GM20000 (cell line): ENCODE data around the gene PARD3.
"Not testable (repeated sequence)": the region's sequence is repeated elsewhere in the genome, so short reads cannot be mapped to it uniquely, and the experiment has no call there.

ENCODE experiments used
- DNase-seq: peaks from one replicate; pipeline ENCODE4 v3.0.0; 2012; ENCODE audit warnings: low spot score
- TF ChIP-seq, protein P1 (sequence below): IDR thresholded peaks from 2 replicates; pipeline ENCODE4 v1.5.1; 2012; ENCODE audit warnings: mild to moderate bottlenecking, control low read depth; ENCODE audit errors: extremely low read depth, missing control alignments

Gene PARD3

DNA sequence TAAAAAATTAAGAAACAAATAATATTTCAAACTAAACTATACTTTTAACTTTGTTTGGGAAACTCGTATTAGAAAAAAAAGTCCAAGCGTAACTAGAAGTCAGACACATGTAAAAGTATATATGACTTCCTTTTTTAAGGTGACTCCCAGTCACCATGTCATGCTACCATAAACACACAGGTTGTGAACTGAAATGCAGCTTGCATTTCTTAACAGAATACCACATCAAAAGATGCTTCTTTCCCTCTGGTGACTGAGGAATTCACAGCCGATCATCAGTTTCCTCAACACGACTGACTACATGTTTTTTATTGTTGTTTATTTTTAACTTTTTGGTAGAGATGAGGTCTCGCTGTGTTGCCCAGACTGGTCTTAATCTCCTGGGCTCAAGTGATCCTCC, 445.0 kb downstream of the PARD3 start:
- TF ChIP-seq, protein P1, sequence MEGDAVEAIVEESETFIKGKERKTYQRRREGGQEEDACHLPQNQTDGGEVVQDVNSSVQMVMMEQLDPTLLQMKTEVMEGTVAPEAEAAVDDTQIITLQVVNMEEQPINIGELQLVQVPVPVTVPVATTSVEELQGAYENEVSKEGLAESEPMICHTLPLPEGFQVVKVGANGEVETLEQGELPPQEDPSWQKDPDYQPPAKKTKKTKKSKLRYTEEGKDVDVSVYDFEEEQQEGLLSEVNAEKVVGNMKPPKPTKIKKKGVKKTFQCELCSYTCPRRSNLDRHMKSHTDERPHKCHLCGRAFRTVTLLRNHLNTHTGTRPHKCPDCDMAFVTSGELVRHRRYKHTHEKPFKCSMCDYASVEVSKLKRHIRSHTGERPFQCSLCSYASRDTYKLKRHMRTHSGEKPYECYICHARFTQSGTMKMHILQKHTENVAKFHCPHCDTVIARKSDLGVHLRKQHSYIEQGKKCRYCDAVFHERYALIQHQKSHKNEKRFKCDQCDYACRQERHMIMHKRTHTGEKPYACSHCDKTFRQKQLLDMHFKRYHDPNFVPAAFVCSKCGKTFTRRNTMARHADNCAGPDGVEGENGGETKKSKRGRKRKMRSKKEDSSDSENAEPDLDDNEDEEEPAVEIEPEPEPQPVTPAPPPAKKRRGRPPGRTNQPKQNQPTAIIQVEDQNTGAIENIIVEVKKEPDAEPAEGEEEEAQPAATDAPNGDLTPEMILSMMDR: no peak
- no peak for DNase-seq

DNA sequence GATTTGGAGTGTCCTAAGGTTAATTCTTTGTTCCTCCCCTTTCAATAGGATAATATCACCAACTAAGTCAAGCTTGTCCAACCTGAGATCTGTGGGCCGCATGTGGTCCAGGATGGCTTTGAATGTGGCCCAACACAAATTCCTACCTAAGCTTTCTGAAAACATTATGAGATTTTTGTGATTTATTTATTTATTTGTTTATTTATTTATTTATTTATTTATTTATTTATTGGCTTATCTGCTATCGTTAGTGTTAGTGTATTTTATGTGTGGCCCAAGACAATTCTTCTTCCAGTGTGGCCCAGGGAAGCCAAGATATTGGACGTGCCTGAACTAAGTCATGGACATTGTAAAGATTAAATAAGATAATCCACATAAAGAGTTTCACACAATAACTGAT, 446.0 kb downstream of the PARD3 start:
- TF ChIP-seq, protein P1: no peak
- DNase-seq: no peak

DNA sequence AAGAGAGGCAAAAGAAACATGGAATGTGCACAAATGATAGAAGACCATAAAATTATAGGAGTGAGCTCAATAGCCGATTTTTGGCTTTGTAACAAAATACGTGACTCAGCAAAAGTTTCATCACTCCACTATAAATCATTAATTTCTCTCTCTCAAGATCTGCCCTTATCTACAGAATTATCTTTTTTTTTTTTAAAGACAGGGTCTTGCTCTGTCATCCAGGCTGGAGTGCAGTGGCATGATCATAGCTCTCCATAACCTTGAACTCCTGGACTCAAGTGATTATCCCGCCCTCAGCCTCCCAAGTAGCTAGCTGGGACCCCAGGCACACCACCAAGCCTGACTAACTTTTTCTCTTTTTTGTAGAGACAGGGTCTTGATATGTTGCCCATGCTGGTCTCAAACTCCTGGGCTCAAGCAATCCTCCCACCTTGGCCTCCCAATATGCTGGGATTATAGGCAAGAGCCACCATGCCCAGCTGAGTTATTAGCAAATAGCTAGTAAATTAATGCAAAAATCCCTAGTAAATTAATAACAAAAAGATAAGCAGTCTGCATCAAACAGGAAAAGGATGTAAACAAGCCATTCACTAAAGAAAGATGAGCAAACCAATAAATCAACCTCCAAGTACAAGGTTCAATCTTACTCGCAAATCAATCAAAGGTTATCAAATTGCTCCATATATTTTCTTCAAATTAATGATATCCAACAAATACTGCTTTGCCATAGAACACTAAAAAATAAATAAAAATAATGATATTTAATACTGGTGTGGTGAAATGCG, 450.7 kb downstream of the PARD3 start:
- TF ChIP-seq, protein P1: no peak

DNA sequence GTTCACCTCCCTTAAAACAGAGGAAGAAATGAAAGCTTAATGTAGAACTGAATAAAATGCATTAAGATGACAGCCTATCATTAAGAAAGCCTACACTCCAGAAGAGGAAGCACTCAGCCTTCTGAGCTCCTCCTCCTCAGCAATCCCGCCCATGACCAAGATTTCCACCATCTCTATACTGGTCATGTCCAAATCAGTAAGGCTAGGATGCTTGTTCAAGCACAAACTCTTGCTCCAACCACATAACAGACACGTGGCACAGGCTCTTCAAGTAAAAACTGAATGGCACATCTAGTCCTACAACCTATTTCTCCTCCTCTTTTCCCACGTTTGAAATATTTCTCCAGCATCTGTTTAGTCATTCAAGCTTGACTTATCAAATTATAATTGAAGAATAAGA, 454.1 kb downstream of the PARD3 start:
- DNase-seq: no peak
- TF ChIP-seq, protein P1: no peak

More for the DNA sequence above, 450.7 kb downstream of the PARD3 start:
- DNase-seq: no peak

DNA sequence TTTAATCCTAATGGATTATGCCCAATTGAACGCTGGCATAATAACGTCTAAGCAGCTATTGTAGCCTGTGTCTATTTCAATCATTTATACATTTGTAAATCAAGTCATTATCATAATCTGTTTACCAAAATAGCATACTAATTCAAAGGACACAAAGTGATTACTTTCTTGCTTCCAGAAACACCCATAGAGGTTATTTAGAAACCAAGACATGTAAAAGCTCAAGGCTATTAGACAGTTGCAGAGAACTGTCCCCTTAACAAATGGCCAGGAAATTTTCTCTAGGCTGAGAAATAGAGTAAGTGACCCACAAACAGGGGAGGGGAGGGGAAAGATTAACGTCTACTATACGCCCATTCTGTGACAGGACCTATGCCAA, 455.7 kb downstream of the PARD3 start:
- DNase-seq: no peak
- TF ChIP-seq, protein P1: no peak

DNA sequence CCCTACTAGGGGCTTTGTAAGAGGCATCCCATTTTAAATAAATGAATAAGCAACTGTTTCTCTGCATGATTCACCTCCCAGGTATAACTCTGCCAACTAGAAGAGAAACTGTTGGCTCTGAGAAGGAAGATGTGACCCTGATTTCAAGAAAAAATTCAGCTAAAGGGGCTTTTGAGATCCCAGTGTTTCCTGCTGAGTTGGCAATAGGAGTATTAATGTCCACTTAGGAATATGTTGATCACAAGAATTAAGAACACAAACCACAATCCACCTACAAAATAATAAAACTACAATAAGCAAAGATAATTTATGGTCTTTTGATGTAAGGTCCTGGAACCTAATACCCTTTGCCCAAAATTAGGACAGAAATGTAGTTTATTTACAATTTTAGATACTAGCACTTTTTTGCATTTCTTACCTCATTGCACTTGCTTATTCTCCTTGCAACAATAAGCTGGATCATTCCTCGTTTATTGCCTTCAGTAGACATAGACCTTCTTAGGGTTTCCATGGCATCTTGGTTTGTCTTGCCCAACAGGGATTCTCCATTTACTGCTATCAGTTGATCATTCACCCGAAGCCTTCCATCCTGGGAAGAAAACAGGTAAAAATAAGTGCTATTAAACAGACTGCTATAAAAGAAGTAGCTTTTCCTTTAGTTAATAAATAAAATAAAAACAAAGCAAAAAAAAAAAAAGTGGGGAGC, 456.2 kb downstream of the PARD3 start:
- TF ChIP-seq, protein P1: no peak
- no peak for DNase-seq

DNA sequence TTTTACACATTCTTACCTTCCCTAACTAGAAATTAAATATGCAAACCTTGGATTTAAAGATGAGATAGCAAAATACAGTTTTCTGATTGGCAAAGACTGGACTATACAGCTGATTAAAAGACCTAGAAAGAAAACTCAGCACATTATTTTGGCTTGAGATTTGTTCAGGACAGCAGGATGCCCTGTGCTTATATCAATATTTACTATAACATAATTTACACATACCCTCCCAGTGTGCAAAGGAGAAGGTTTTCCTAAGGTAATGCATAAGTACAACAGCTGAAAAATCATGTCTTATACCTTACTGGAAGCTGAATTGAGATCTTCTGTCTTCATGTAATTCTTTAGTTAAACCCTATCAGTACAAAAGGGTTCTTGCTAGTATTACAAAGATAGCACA, 458.6 kb downstream of the PARD3 start:
- TF ChIP-seq, protein P1: no peak
- DNase-seq: no peak

DNA sequence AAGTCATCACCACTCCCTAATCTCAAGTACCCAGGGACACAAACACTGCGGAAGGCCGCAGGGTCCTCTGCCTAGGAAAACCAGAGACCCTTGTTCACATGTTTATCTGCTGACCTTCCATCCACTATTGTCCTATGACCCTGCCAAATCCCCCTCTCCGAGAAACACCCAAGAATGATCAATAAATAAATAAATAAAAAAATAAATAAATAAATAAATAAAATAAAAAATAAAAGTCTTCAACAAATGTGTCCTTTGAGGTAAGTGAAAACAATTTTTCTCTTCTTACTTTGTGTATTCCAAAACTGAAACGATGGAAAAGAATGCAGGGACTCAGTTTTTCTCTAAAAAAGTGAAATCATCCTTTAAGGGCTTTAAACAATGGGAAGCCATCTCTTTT, 461.6 kb downstream of the PARD3 start:
- DNase-seq: not testable (repeated sequence)

DNA sequence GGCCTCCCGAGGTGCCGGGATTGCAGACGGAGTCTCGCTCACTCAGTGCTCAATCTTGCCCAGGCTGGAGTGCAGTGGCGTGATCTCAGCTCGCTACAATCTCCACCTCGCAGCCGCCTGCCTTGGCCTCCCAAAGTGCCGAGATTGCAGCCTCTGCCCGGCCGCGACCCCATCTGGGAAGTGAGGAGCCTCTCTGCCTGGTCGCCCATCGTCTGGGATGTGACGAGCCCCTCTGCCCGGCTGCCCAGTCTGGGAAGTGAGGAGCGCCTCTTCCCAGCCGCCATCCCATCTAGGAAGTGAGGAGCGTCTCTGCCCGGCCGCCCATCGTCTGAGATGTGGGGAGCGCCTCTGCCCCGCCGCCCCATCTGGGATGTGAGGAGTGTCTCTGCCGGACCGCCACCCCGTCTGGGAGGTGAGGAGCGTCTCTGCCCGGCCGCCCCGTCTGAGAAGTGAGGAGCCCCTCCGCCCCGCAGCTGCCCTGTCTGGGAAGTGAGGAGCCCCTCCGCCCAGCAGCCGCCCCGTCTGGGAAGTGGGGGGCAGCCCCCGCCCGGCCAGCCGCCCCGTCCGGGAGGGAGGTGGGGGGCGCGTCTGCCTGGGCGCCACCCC, 462.4 kb downstream of the PARD3 start:
- not testable (repeated sequence) for DNase-seq
